Spleen (tissue), 11 donors: Measurements from ENCODE around the gene JPH4. TPM values are rescaled to one million over a fixed set of nuclear protein-coding genes. Genes with fewer than 3 reads are reported as not detected.

ENCODE experiments used
- DNase-seq: peaks from one replicate; pipeline ENCODE4 v3.0.0-alpha.2; 2020
- H3K27ac ChIP-seq, 8 donors: fragments of 200-600 bp; sonication (generic) in 7 of 8; 1 replicate in 4 of 8; 2 replicates in 4 of 8; pipeline versions ENCODE4 v1.5.0 to v1.8.0; 2016 to 2021; ENCODE audit warnings: inconsistent platforms in 4 of 8, mild to moderate bottlenecking in 4 of 8, moderate library complexity in 1 of 8
- H3K27me3 ChIP-seq, 7 donors: fragments of 200-600 bp; sonication (generic) in 6 of 7; replicated peaks in 1 of 7; 1 replicate in 4 of 7; 2 replicates in 3 of 7; pipeline versions ENCODE4 v1.5.0 to v1.8.0; 2016 to 2021; ENCODE audit warnings: inconsistent platforms in 3 of 7, mild to moderate bottlenecking in 1 of 7
- H3K36me3 ChIP-seq, 6 donors: fragments of 200-600 bp; sonication (generic) in 5 of 6; 1 replicate in 4 of 6; 2 replicates in 2 of 6; pipeline versions ENCODE4 v1.5.0 to v1.8.0; 2016 to 2021; ENCODE audit warnings: inconsistent platforms in 2 of 6
- H3K4me1 ChIP-seq, 6 donors: fragments of 200-600 bp; sonication (generic) in 5 of 6; 1 replicate in 3 of 6; 2 replicates in 3 of 6; pipeline versions ENCODE4 v1.5.0 to v1.8.0; 2016 to 2021; ENCODE audit warnings: inconsistent platforms in 3 of 6
- H3K4me3 ChIP-seq, 8 donors: fragments of 200-600 bp; sonication (generic) in 7 of 8; 1 replicate in 4 of 8; 2 replicates in 4 of 8; pipeline versions ENCODE4 v1.5.0 to v1.8.0; 2016 to 2021; ENCODE audit warnings: inconsistent platforms in 4 of 8, mild to moderate bottlenecking in 4 of 8, moderate library complexity in 2 of 8
- H3K9me3 ChIP-seq, 8 donors: fragments of 200-600 bp; sonication (generic) in 7 of 8; 1 replicate in 4 of 8; 2 replicates in 4 of 8; pipeline versions ENCODE4 v1.5.0 to v1.8.0; 2016 to 2021; ENCODE audit warnings: inconsistent platforms in 4 of 8
- CTCF ChIP-seq, 11 experiments: fragments of 200-600 bp in 7 of 11; fragments of 450-650 bp in 4 of 11; sonication (generic) in 4 of 11; IDR thresholded peaks in 8 of 11; conservative IDR thresholded peaks in 3 of 11; 1 replicate in 7 of 11; 2 replicates in 4 of 11; pipeline versions ENCODE4 v1.4.0 to v1.8.0; 2016 to 2021; ENCODE audit warnings: antibody characterized with exemption in 11 of 11, inconsistent platforms in 4 of 11, mild to moderate bottlenecking in 1 of 11
- POLR2A ChIP-seq, 3 donors: fragments of 450-650 bp; IDR thresholded peaks; one replicate each; pipeline ENCODE4 v1.5.1; 2017; ENCODE audit warnings: antibody characterized with exemption in 3 of 3, mild to moderate bottlenecking in 1 of 3
- POLR2AphosphoS5 ChIP-seq, 3 donors: sonication (generic); formaldehyde crosslinking; IDR thresholded peaks; one replicate each; pipeline ENCODE4 v1.5.1; 2017; ENCODE audit warnings: antibody characterized with exemption in 3 of 3
- WGBS, 5 donors: extraction: QIAGEN DNeasy Blood & Tissue Kit in 3 of 5; methylation state at CpG; one replicate each; pipeline versions ENCODE4 v1.1.5 to v1.1.7; 2013 to 2018; 5-methylcytosine and 5-hydroxymethylcytosine counted together
- intact Hi-C: fragments of 100-400 bp; cut with DNase I; formaldehyde crosslinking; loops from one replicate; pipeline ENCODE4 v1.15.0; 2023; ENCODE audit warnings: low total_unique reads
- polyA plus RNA-seq, 3 donors: library from polyadenylated mRNA; stranded (reverse); fragments of 200-250 nt; gene quantifications; one replicate each; pipeline ENCODE4 v1.2.1, GENCODE V29; 2013
- total RNA-seq, 7 donors: library from RNA; depleted of rRNA in 3 of 7; stranded (reverse); fragments of >200 nt in 3 of 7; fragmentation: NEBNext Ultra II Directional in 4 of 7; extraction: Animal tissue kit (Norgen Biotek cat#: 25700) in 4 of 7; gene quantifications; one replicate each; pipeline versions ENCODE4 v1.1.0 to v1.2.1, GENCODE V29; 2016 to 2021
- donor health status: healthy with polysubstance abuse.
- donor health status: DM: no; HTN: no; CAD: no; lungs with moderate emphysema.
- donor health status: DM: no; HTN: no; CAD: no.
- donor health status: Bipolar disorder and iron deficiency.
- donor health status: healthy.
- donor health status: DM: no; HTN: no; CAD: no.
- donor health status: DM: yes; HTN: yes; CAD: no.

Gene JPH4
- total and polyA plus RNA-seq, 10 donors: 0.70 to 17.3 (median 3.8) TPM

- Histone ChIP-seq H3K4me3 (no peak overlapping the region), H3K36me3 (peaks cover 0 to 19% (median 0%) of the 10 kb centered on the region in 6 donors), H3K27ac (no peak overlapping the region), H3K4me1 (peaks cover 0 to 13% (median 3%) of the 10 kb centered on the region in 6 donors), H3K27me3 (no peaks in the 10 kb centered on the region), H3K9me3 (no peaks in the 10 kb centered on the region)
- TF ChIP-seq POLR2A (IDR thresholded peaks at IDR 0.05): no peak
- TF ChIP-seq CTCF (IDR thresholded peaks at IDR 0.05 in 8 of 11, conservative IDR thresholded peaks at IDR 0.05 in 3 of 11): no peak
- TF ChIP-seq POLR2AphosphoS5 (IDR thresholded peaks at IDR 0.05): no peak
- intact Hi-C loops: no loop called here
- peak; percentile 12 for DNase-seq
- WGBS, 5 donors: 77 to 96% (median 85%) methylated on average over 4 of the region's 4 CpGs
These were observed 42.6 kb downstream of the JPH4 start for GRCh38 chr14:23535943-23536342.

DNA sequence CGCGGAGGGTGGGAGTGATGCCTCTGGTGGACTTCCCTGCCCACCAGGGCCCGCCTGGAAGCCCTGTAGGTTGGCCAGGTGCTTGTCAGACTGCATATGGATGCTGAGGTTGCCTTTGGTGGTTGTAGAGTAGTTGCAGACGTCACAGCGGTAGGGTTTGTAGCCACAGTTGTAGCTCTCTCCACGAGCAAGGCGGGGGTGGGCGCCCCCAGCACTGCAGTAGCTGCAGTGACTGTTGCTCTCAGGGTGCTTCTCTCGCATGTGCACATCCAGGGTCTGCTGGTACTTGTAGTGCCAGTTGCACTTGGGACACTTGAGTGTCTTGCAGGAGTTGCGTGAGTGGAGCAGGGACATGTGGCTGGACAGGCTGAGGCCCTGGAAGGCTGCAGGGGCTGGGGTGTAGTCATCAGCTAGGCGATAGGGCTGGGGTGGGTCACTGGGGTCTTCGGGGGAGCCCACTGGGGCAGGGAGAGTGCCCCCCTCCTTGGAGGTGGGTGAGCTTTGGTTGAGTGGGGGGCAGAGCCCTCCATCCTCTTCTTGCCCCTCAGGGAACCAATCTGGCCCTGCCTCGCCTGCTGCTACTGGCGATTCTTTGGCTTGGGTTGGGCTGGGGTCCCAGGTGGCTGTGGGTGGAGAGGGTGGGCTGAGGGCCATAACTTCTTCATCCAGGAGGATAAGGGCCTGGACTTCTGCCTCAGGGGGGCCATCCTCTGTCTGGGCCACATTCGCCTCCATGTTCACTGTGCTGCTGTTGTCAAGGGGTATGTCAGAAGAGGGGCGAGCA is 44.7 kb downstream of the JPH4 start:
- Histone ChIP-seq H3K4me3 (no peak overlapping the region), H3K36me3 (peaks cover 0 to 19% (median 0%) of the 10 kb centered on the region in 6 donors), H3K4me1 (peaks cover 0 to 17% (median 2%) of the 10 kb centered on the region in 6 donors), H3K9me3 (no peaks in the 10 kb centered on the region), H3K27me3 (no peaks in the 10 kb centered on the region), H3K27ac (no peak overlapping the region)
- DNase-seq: peak; percentile 45
- 89 to 98% (median 94%) methylated on average over 8 to 16 of the region's 16 CpGs for WGBS, 5 donors
- intact Hi-C loops: no loop called here
- TF ChIP-seq CTCF (IDR thresholded peaks at IDR 0.05 in 8 of 11, conservative IDR thresholded peaks at IDR 0.05 in 3 of 11) (no peak), POLR2AphosphoS5 (IDR thresholded peaks at IDR 0.05) (no peak), POLR2A (IDR thresholded peaks at IDR 0.05) (no peak)

DNA sequence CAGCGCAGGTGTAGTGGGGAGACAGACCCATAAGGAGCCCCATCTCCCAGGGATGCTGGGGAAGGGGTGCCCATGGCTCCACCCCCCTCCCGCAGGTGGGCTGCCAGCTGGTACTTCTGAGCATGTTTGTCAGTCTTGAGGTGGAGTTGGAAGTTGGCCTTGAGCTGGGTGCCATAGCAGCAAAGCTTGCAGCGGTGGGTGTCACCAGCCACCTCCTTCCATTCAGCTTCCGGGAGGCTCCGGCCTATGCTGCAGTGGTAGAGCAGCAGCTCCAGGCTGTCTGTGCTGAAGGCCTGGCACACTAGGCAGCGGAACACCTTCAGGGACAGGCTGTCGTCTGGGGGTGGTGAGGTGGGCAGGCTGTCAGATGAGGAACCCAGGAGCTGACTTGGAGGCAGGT is 45.9 kb downstream of the JPH4 start:
- intact Hi-C loops: no loop called here
- no peaks in the 10 kb centered on the region for H3K9me3 ChIP-seq
- WGBS, 5 donors: 91 to 99% (median 95%) methylated on average over 4 to 7 of the region's 7 CpGs
- no peak overlapping the region for H3K4me3 ChIP-seq
- peaks cover 0 to 20% (median 2%) of the 10 kb centered on the region in 6 donors for H3K4me1 ChIP-seq
- peaks cover 0 to 19% (median 0%) of the 10 kb centered on the region in 6 donors for H3K36me3 ChIP-seq
- no peaks in the 10 kb centered on the region for H3K27me3 ChIP-seq
- TF ChIP-seq CTCF (IDR thresholded peaks at IDR 0.05 in 8 of 11, conservative IDR thresholded peaks at IDR 0.05 in 3 of 11) (no peak), POLR2A (IDR thresholded peaks at IDR 0.05) (no peak), POLR2AphosphoS5 (IDR thresholded peaks at IDR 0.05) (no peak)
- no peak overlapping the region for H3K27ac ChIP-seq
- peak; percentile 43 for DNase-seq

DNA sequence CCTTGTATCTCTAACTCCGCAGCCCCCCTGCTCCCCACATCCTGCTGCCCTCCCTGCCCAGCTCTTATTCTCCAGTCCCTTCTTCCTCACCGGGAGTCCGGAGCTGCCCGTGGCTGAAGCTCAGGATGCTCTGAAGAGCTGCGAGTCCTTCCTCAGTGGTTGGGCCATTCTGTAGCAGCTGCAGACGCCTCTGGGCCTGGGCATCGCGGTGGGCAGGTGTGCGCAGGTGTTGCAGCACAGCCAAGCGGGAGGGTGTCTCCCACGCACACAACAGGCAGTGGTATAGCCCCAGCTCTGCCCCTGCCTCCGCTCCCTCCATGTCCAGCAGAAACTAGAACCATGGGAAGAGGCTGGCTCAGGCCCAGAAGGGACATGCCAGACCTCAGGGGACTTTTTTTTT is 47.2 kb downstream of the JPH4 start:
- intact Hi-C loops: no loop called here
- TF ChIP-seq CTCF (IDR thresholded peaks at IDR 0.05 in 8 of 11, conservative IDR thresholded peaks at IDR 0.05 in 3 of 11) (no peak), POLR2A (IDR thresholded peaks at IDR 0.05) (no peak), POLR2AphosphoS5 (IDR thresholded peaks at IDR 0.05) (no peak)
- WGBS, 5 donors: 85 to 94% (median 90%) methylated on average over 11 to 12 of the region's 12 CpGs
- Histone ChIP-seq H3K4me1 (peaks cover 0 to 20% (median 2%) of the 10 kb centered on the region in 6 donors), H3K9me3 (no peaks in the 10 kb centered on the region), H3K36me3 (peaks cover 0 to 24% (median 0%) of the 10 kb centered on the region in 6 donors), H3K27ac (peak overlapping the region in 4 of 8 donors; percentile 9 to 71 (median 38)), H3K27me3 (no peaks in the 10 kb centered on the region), H3K4me3 (no peak overlapping the region)
- DNase-seq: peak; percentile 58
